ENCODE data around the gene APBA2. TPM values are rescaled to one million over a fixed set of nuclear protein-coding genes. Genes with fewer than 3 reads are reported as not detected.

Gene APBA2
- total RNA-seq, 1 donor from 2014 or later: 19.6 TPM

DNA sequence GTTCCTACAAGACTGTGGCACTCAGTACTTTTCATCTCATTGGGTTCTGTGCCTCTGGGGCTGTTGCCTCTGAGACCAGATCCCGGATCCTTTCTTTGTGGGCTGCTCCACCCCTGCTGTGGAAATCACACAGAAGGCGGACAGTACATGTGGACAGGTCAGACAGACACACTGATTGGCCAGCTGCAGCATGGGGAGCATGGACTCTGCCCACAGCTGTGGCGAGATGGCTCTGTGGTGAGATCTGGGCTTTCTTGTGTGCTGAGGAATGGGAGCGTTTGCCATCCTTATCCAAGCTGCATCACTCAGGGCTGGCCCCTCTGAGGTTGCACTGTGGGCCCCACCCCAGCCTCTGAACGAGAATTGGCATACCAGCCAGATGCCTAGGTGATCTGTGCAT lies 147.0 kb downstream of the APBA2 start:
- no peaks in the 10 kb centered on the region for H3K27me3 ChIP-seq
- no peak for DNase-seq (ENCODE audit: extremely low spot score in 2 of 2)
- H3K4me3 ChIP-seq: no peak overlapping the region
- intact Hi-C loops (cut with DNase I): no loop called here
- H3K9me3 ChIP-seq: no peaks in the 10 kb centered on the region
- no peaks in the 10 kb centered on the region for H3K36me3 ChIP-seq
- no peaks in the 10 kb centered on the region for H3K4me1 ChIP-seq
- TF ChIP-seq POLR2A (IDR thresholded peaks at IDR 0.05) (no peak), POLR2AphosphoS5 (IDR thresholded peaks at IDR 0.05; ENCODE audit: insufficient read depth in 1 of 2, low read depth in 1 of 2) (no peak)
- TF ChIP-seq, protein P1, sequence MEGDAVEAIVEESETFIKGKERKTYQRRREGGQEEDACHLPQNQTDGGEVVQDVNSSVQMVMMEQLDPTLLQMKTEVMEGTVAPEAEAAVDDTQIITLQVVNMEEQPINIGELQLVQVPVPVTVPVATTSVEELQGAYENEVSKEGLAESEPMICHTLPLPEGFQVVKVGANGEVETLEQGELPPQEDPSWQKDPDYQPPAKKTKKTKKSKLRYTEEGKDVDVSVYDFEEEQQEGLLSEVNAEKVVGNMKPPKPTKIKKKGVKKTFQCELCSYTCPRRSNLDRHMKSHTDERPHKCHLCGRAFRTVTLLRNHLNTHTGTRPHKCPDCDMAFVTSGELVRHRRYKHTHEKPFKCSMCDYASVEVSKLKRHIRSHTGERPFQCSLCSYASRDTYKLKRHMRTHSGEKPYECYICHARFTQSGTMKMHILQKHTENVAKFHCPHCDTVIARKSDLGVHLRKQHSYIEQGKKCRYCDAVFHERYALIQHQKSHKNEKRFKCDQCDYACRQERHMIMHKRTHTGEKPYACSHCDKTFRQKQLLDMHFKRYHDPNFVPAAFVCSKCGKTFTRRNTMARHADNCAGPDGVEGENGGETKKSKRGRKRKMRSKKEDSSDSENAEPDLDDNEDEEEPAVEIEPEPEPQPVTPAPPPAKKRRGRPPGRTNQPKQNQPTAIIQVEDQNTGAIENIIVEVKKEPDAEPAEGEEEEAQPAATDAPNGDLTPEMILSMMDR (IDR thresholded peaks at IDR 0.05): no peak
- no peak overlapping the region for H3K27ac ChIP-seq

DNA sequence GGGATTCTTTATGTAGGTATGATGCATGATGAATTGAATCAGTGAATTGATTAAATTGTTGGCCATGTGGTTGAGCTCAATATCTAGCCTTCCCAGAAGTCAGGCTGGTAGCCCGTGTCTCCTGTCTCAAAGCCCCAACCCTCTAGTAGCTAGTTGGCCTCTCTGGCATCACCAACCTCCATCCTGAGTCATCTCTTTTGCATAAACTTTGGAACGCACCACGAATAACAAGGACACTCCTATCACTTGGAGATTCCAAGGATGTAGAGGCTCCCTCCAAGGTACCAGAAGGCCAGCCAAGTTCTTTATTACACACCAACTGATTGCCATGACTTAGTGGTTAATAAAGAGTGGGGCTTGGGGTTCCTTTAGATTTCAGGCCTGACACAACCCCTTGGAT lies 148.4 kb downstream of the APBA2 start:
- H3K4me1 ChIP-seq: no peaks in the 10 kb centered on the region
- no peak overlapping the region for H3K27ac ChIP-seq
- no peaks in the 10 kb centered on the region for H3K9me3 ChIP-seq
- TF ChIP-seq, protein P1 (IDR thresholded peaks at IDR 0.05): no peak
- no peak for TF ChIP-seq POLR2A (IDR thresholded peaks at IDR 0.05)
- no peaks in the 10 kb centered on the region for H3K36me3 ChIP-seq
- H3K27me3 ChIP-seq: no peaks in the 10 kb centered on the region
- no peak for DNase-seq (ENCODE audit: extremely low spot score in 2 of 2)
- no peak overlapping the region for H3K4me3 ChIP-seq
- intact Hi-C loops (cut with DNase I): no loop called here

DNA sequence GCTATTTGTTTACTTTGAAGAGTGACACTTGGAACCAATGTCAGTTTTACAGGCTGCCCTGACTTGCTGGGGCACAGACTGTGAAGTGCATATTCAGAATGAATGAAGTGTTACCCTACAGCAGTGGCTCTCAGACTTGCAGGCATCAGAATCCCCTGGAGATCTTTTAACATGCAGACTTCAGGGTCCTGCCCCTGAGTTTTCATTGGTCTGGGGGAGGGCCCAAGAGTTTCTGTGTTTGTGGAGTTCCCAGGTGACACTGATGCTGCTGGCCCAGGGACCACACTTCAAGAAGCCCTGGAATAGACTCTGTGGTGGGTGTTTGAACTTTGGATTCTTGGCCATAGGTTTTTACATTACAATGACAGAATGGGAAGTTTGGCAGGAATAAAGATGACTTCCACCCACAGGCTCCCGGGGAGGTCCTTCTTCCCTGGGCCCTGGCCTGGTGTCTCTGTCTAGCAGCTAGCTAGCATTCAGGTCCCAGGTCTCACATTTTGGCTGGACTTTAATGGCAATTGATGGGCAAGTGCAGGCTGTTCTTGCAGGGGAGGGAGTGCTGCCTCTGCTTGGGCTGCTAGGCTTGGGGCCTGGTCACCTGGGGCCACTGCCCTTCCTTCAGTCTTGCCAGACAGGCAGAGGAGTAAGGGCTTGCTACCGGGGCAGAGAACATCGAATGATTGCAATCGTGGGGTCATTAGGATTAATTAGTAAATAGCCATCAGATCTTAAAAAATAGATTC lies 149.0 kb downstream of the APBA2 start:
- no peaks in the 10 kb centered on the region for H3K4me1 ChIP-seq
- intact Hi-C loops (cut with DNase I): no loop called here
- H3K4me3 ChIP-seq: no peak overlapping the region
- H3K36me3 ChIP-seq: no peaks in the 10 kb centered on the region
- H3K27ac ChIP-seq: no peak overlapping the region
- no peak for DNase-seq (ENCODE audit: extremely low spot score in 2 of 2)
- no peaks in the 10 kb centered on the region for H3K9me3 ChIP-seq
- H3K27me3 ChIP-seq: no peaks in the 10 kb centered on the region
- TF ChIP-seq POLR2AphosphoS5 (IDR thresholded peaks at IDR 0.05; ENCODE audit: insufficient read depth in 1 of 2, low read depth in 1 of 2) (no peak), POLR2A (IDR thresholded peaks at IDR 0.05) (no peak)

DNA sequence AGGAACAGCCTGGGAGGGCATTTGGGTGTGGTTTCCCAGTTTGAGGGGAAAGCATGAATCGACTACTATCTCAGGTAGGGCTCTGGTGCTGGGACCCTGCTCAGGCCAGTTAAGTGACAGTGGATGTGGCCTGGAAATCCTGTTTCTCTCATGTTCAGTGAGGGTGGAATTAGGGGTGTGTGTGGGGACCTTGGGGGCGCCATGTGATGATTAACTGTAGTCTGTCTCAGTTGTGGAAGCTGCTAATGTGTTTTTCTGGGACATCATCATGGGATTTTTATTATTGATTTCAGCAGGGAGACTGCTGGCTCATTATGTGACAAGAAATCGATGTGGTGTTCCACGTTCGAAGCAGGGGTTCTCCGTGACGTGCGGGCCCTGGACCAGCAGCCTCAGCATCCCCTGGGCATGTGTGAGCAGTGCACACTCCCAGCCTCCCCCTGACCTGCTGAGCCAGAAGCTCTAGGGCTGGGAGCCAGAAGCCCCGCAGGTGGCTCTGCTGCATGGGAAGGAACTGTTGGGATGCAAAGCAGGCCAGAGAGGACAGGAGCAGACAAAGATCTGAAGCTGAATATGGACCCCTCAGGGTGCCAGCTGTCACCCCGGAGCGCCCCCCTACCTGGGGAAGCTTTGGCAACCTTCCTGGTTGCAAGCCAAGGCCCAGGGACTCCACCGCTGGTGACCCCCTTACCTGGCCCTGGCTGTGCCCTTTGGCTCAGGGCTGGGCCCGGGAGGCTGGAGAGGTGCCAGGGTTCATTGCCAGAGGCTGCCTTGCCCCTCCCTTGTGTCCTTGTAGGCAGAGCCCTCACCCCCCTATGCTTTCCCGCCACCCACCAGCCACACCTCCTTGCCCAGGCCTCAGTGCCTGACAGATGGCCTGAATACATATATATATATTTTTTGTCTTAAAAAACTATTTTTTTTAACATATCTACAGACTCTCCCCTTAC lies 149.8 kb downstream of the APBA2 start:
- Histone ChIP-seq H3K27me3 (no peaks in the 10 kb centered on the region), H3K4me1 (no peaks in the 10 kb centered on the region), H3K27ac (no peak overlapping the region), H3K4me3 (no peak overlapping the region), H3K9me3 (no peaks in the 10 kb centered on the region), H3K36me3 (no peaks in the 10 kb centered on the region)
- intact Hi-C loops (cut with DNase I): no loop called here
- TF ChIP-seq, protein P1 (IDR thresholded peaks at IDR 0.05): no peak
- TF ChIP-seq POLR2AphosphoS5 (IDR thresholded peaks at IDR 0.05; ENCODE audit: insufficient read depth in 1 of 2, low read depth in 1 of 2): no peak
- TF ChIP-seq POLR2A (IDR thresholded peaks at IDR 0.05): no peak
- DNase-seq (ENCODE audit: extremely low spot score in 2 of 2): no peak

DNA sequence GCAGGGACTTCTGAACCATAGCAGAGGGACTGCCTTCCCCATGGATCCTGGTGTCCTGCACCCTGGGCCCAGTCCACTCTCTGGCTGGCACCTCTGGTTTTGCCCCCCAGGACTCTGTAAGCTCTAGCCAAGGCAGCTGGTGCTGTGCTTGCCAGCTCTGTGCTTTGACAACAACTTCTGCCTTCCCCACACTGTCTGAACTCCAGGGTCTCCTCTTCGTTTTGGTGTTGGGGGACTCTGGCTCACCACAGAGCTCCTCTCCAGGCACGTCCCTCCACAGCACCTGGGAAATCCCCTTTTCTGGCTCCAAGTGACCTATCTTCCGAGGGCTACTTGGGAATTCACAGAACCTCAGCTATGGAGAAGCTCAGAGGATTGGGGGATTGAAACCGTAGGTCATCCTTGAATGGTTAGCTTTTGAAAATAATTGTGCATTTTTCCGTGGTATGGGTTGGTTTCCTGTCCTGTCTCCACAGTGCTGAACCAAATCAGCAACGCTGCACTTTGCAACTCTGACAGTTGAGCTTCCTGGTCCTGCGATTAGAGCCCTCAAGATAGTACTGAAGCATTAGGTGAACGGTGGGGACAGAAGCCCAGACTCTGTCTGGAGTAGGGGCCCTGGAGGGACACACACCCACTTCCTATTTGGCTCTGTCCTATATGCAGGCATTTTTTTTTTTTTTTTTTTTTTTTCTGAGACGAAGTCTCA lies 152.4 kb downstream of the APBA2 start:
- H3K9me3 ChIP-seq: no peaks in the 10 kb centered on the region
- no peaks in the 10 kb centered on the region for H3K4me1 ChIP-seq
- no peak overlapping the region for H3K4me3 ChIP-seq
- no peaks in the 10 kb centered on the region for H3K36me3 ChIP-seq
- intact Hi-C loops (cut with DNase I): no loop called here
- no peak for TF ChIP-seq POLR2AphosphoS5 (IDR thresholded peaks at IDR 0.05; ENCODE audit: insufficient read depth in 1 of 2, low read depth in 1 of 2)
- TF ChIP-seq POLR2A (IDR thresholded peaks at IDR 0.05): no peak
- TF ChIP-seq, protein P1 (IDR thresholded peaks at IDR 0.05): no peak
- H3K27ac ChIP-seq: no peak overlapping the region
- DNase-seq (ENCODE audit: extremely low spot score in 2 of 2): no peak
- H3K27me3 ChIP-seq: no peaks in the 10 kb centered on the region
